PFSK-1 (cell line): Measurements from ENCODE around the gene LAD1.

ENCODE experiments used
- FOXP2 ChIP-seq: optimal IDR thresholded peaks from 2 replicates; pipeline ENCODE3; 2011; ENCODE audit warnings: borderline replicate concordance, control low read depth, inconsistent platforms; ENCODE audit not compliant: insufficient read depth; ENCODE audit errors: extremely low read length, extremely low read depth
- POLR2AphosphoS5 ChIP-seq: IDR thresholded peaks from 2 replicates; pipeline ENCODE4 v1.6.1; 2012; ENCODE audit warnings: low read depth, mild to moderate bottlenecking, control low read depth, low read length, moderate library complexity
- SIN3A ChIP-seq: IDR thresholded peaks from 2 replicates; pipeline ENCODE4 v1.6.1; 2012; ENCODE audit warnings: mild to moderate bottlenecking, low read length, moderate library complexity, borderline replicate concordance; ENCODE audit not compliant: insufficient read depth
- TAF1 ChIP-seq: IDR thresholded peaks from 2 replicates; pipeline ENCODE4 v1.6.1; 2012; ENCODE audit warnings: low read length, control low read depth, borderline replicate concordance; ENCODE audit not compliant: insufficient read depth
- TF ChIP-seq, protein P1 (sequence below), 2 experiments: IDR thresholded peaks; 2 replicates each; pipeline versions ENCODE4 v1.6.1 to v1.8.0; 2011 to 2012; ENCODE audit warnings: low read depth in 2 of 2, low read length in 2 of 2, control low read depth in 1 of 2, inconsistent platforms in 1 of 2, mild to moderate bottlenecking in 1 of 2, moderate library complexity in 1 of 2; ENCODE audit not compliant: insufficient read depth in 1 of 2

The LAD1 gene

DNA sequence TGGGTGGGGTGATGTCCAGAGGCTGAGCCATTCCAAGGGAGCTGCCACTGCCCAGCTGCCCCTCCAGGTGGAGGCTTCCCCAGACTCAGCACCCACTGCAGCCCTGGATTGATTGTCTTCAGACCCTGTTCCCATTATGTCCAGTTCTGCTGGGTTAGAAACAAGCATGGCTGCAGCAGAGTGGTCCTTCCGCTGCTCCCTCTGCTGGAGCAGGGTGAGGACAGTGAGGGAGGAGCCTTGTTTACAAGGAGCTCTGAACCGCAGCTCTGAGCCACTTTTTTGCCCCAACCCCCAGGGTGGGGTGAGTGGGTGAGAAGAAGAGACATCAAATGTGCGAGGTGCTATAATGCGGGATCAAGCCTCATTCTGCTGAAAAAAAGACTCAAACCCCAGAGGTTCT is 24.0 kb downstream of the LAD1 start:
- TF ChIP-seq POLR2AphosphoS5 (no peak), FOXP2 (no peak), TAF1 (no peak), SIN3A (no peak)
- TF ChIP-seq, protein P1, sequence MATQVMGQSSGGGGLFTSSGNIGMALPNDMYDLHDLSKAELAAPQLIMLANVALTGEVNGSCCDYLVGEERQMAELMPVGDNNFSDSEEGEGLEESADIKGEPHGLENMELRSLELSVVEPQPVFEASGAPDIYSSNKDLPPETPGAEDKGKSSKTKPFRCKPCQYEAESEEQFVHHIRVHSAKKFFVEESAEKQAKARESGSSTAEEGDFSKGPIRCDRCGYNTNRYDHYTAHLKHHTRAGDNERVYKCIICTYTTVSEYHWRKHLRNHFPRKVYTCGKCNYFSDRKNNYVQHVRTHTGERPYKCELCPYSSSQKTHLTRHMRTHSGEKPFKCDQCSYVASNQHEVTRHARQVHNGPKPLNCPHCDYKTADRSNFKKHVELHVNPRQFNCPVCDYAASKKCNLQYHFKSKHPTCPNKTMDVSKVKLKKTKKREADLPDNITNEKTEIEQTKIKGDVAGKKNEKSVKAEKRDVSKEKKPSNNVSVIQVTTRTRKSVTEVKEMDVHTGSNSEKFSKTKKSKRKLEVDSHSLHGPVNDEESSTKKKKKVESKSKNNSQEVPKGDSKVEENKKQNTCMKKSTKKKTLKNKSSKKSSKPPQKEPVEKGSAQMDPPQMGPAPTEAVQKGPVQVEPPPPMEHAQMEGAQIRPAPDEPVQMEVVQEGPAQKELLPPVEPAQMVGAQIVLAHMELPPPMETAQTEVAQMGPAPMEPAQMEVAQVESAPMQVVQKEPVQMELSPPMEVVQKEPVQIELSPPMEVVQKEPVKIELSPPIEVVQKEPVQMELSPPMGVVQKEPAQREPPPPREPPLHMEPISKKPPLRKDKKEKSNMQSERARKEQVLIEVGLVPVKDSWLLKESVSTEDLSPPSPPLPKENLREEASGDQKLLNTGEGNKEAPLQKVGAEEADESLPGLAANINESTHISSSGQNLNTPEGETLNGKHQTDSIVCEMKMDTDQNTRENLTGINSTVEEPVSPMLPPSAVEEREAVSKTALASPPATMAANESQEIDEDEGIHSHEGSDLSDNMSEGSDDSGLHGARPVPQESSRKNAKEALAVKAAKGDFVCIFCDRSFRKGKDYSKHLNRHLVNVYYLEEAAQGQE (IDR thresholded peaks at IDR 0.05; ENCODE audit: insufficient read depth in 1 of 2, low read depth in 2 of 2, low read length in 2 of 2) = no peak

DNA sequence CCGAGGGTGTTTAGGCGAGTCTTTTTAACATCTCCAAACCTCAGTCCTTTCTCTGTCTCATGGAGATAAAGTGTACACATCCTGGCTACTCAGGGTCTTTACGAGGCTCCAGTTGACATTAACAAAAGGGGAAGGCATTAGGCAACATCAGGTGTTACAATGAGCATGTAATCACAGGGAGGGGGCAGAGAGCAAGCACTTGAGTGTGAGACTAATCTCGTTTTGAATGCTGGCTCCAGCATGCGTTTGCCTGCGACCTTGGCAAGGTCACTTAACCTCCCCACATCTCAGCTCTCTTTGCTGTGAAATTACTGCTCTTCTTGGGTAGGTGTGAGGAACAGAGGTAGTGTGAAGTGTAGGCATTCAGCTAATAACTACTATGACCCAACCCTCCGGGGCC is 24.8 kb downstream of the LAD1 start:
- TF ChIP-seq POLR2AphosphoS5 (no peak), FOXP2 (no peak), TAF1 (no peak), SIN3A (no peak)
- TF ChIP-seq, protein P1 (IDR thresholded peaks at IDR 0.05; ENCODE audit: insufficient read depth in 1 of 2, low read depth in 2 of 2, low read length in 2 of 2) = no peak

DNA sequence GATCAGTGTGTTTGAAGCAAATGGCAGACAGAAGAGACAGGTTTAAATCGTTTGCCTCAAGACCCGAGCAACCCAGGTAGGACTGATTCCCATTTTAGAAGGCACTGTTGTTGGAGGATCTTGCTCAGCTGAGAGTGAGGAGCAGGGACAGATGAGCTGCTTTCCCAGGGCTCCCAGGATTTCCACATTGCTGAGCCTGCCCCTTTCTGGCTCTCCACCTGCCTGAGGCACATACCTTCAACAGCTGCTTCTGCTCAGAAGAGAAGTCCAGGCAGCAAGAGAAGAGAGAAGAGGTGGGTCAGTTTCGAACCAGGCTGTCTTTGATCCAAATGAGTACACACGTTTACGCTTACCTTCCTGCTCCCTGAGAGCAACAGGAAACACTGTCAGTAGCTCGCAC is 27.3 kb downstream of the LAD1 start:
- TF ChIP-seq SIN3A (no peak), POLR2AphosphoS5 (no peak), FOXP2 (no peak), TAF1 (no peak)
- TF ChIP-seq, protein P1 (IDR thresholded peaks at IDR 0.05; ENCODE audit: insufficient read depth in 1 of 2, low read depth in 2 of 2, low read length in 2 of 2) = no peak

- TF ChIP-seq, protein P1 (IDR thresholded peaks at IDR 0.05; ENCODE audit: insufficient read depth in 1 of 2, low read depth in 2 of 2, low read length in 2 of 2) = no peak
- TF ChIP-seq TAF1 = no peak
- TF ChIP-seq POLR2AphosphoS5 = no peak
- TF ChIP-seq SIN3A = no peak
- no peak for TF ChIP-seq FOXP2
Measured at GRCh38 chr1:201371276-201371675, 27.8 kb downstream of the LAD1 start.

- TF ChIP-seq, protein P1 (IDR thresholded peaks at IDR 0.05; ENCODE audit: insufficient read depth in 1 of 2, low read depth in 2 of 2, low read length in 2 of 2) = no peak
- TF ChIP-seq FOXP2 (no peak), POLR2AphosphoS5 (no peak), TAF1 (no peak), SIN3A (no peak)
Measured at GRCh38 chr1:201370500-201370899, 28.6 kb downstream of the LAD1 start.
